HepG2 (cell line): Measurements from ENCODE around the gene BRD2. TPM values are rescaled to one million over a fixed set of nuclear protein-coding genes. Genes with fewer than 3 reads are reported as not detected.

ENCODE experiments used
- CHD4 ChIP-seq: fragments of 200-600 bp; sonication (generic); IDR thresholded peaks from 2 replicates; pipeline ENCODE4 v1.7.0; 2017; ENCODE audit warnings: mild to moderate bottlenecking, low read length, borderline replicate concordance
- HNF4A ChIP-seq: sonication (generic); formaldehyde crosslinking; IDR thresholded peaks from 2 replicates; pipeline ENCODE4 v1.4.0; 2020; ENCODE audit warnings: missing genetic modification reagents
- HOXA5 ChIP-seq: sonication (generic); formaldehyde crosslinking; IDR thresholded peaks from 2 replicates; pipeline ENCODE4 v1.4.0; 2020; ENCODE audit warnings: missing genetic modification reagents
- ISL2 ChIP-seq: sonication (generic); formaldehyde crosslinking; IDR thresholded peaks from 2 replicates; pipeline ENCODE4 v1.5.0; 2020; ENCODE audit warnings: missing genetic modification reagents
- KDM4B ChIP-seq: sonication (generic); formaldehyde crosslinking; IDR thresholded peaks from 2 replicates; pipeline ENCODE4 v1.4.0; 2020; ENCODE audit warnings: missing genetic modification reagents
- SMC3 ChIP-seq: IDR thresholded peaks from 2 replicates; pipeline ENCODE4 v1.6.1; 2011; ENCODE audit warnings: low read length, improper control_type of control experiment
- ZNF12 ChIP-seq: sonication (generic); formaldehyde crosslinking; IDR thresholded peaks from 2 replicates; pipeline ENCODE4 v1.5.0; 2020; ENCODE audit warnings: missing genetic modification reagents
- ZNF318 ChIP-seq: sonication (generic); formaldehyde crosslinking; IDR thresholded peaks from 2 replicates; pipeline ENCODE4 v1.4.0; 2020; ENCODE audit warnings: mild to moderate bottlenecking, missing genetic modification reagents
- ZNF326 ChIP-seq: sonication (generic); formaldehyde crosslinking; IDR thresholded peaks from 2 replicates; pipeline ENCODE4 v1.4.0; 2020; ENCODE audit warnings: missing genetic modification reagents, borderline replicate concordance
- ZNF558 ChIP-seq: sonication (generic); formaldehyde crosslinking; IDR thresholded peaks from 2 replicates; pipeline ENCODE4 v1.9.0; 2022; ENCODE audit warnings: mild to moderate bottlenecking, missing genetic modification reagents, borderline replicate concordance
- ZNF570 ChIP-seq: sonication (generic); formaldehyde crosslinking; IDR thresholded peaks from 2 replicates; pipeline ENCODE4 v1.4.0; 2020; ENCODE audit warnings: mild to moderate bottlenecking, missing genetic modification reagents, borderline replicate concordance
- ZNF724P ChIP-seq: sonication (generic); formaldehyde crosslinking; IDR thresholded peaks from 2 replicates; pipeline ENCODE4 v1.8.0; 2022; ENCODE audit warnings: missing genetic modification reagents, borderline replicate concordance
- ZNF766 ChIP-seq: sonication (generic); formaldehyde crosslinking; IDR thresholded peaks from 2 replicates; pipeline ENCODE4 v1.5.0; 2020; ENCODE audit warnings: missing genetic modification reagents, borderline replicate concordance
- polyA plus RNA-seq, 8 experiments: library from polyadenylated mRNA; depleted of rRNA in 3 of 8; stranded (reverse) in 7 of 8; unstranded in 1 of 8; fragments of >200 nt; fragmentation: Illumina TruSeq in 4 of 8; extraction: Trizol in 4 of 8; gene quantifications; 2 replicates each; pipeline versions ENCODE4 v1.2.1 to v1.2.3, GENCODE V29; 2011 to 2016; ENCODE audit warnings: low read depth in 4 of 8, missing spikeins in 1 of 8, mixed read lengths in 1 of 8; ENCODE audit not compliant: insufficient read depth in 1 of 8
- total RNA-seq, 5 experiments: library from RNA; depleted of rRNA; stranded (reverse); fragments of >200 nt; fragmentation: Illumina TruSeq; extraction: Trizol; gene quantifications; 2 replicates each; pipeline ENCODE4 v1.2.3, GENCODE V29; 2016; ENCODE audit warnings: low read depth in 1 of 5
- TF ChIP-seq, protein P1 (sequence below): sonication (generic); formaldehyde crosslinking; IDR thresholded peaks from 2 replicates; pipeline ENCODE4 v1.8.1; 2022; ENCODE audit warnings: low read depth, mild to moderate bottlenecking, missing genetic modification reagents
- TF ChIP-seq, protein P2 (sequence below): sonication (generic); formaldehyde crosslinking; IDR thresholded peaks from 2 replicates; pipeline ENCODE4 v1.4.0; 2020; ENCODE audit warnings: missing genetic modification reagents, low read depth, mild to moderate bottlenecking, borderline replicate concordance

BRD2 gene
- total and polyA plus RNA-seq, 2 of the 13 experiments (the other 11 are each of a cell fraction or from before 2014, with no cell fraction given) = 143 to 202 TPM

DNA sequence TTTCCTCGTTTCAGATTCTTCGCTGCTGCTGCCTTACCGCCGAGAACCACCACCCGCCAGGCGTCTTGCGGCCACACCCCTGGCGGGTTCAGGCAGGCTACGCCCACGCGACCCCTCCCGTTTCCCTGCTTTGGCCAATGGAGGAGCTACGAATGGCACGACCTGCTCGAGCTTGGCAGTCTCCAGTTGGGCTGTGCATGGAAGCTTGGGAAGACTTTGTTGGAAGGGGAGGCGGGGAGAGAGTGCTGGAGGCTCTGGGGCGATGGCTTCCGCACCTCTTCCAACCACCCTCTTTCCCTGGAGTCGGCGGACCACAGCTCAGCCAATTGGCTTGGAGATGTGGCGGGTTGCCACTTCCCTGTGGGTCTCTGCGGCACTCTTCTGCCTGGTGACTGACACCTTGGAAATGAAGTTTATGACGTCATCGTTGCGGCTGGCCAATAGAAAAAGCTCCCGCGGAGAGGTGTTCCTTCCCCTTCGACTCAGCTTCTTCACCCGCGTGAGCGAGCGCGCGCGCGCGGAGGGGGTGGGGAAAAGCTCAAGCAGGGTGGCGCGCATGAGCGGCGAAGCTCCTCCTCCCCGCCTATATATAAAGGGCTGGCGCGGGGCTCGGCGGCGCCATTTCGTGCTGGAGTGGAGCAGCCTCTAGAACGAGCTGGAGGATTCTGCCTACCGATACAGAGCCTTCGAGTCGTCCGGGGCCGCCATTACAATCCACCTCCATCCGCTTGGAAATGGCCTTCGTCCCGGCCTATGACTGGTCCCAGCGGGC, 3.4 kb downstream of the BRD2 start (continued):
- TF ChIP-seq, protein P1, sequence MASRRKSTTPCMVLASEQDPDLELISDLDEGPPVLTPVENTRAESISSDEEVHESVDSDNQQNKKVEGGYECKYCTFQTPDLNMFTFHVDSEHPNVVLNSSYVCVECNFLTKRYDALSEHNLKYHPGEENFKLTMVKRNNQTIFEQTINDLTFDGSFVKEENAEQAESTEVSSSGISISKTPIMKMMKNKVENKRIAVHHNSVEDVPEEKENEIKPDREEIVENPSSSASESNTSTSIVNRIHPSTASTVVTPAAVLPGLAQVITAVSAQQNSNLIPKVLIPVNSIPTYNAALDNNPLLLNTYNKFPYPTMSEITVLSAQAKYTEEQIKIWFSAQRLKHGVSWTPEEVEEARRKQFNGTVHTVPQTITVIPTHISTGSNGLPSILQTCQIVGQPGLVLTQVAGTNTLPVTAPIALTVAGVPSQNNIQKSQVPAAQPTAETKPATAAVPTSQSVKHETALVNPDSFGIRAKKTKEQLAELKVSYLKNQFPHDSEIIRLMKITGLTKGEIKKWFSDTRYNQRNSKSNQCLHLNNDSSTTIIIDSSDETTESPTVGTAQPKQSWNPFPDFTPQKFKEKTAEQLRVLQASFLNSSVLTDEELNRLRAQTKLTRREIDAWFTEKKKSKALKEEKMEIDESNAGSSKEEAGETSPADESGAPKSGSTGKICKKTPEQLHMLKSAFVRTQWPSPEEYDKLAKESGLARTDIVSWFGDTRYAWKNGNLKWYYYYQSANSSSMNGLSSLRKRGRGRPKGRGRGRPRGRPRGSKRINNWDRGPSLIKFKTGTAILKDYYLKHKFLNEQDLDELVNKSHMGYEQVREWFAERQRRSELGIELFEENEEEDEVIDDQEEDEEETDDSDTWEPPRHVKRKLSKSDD = peak; percentile 53
- TF ChIP-seq ZNF318 (CRISPR knock-in tag) (0 out of 2 replicates have a peak, but pooled peaks have one; percentile 29), HOXA5 (CRISPR knock-in tag) (peak; percentile 97), CHD4 (no peak), ZNF724P (CRISPR knock-in tag) (no peak; the same call in 1 of the 2 replicates), ZNF12 (CRISPR knock-in tag) (peak; percentile 57; the same call in 1 of the 2 replicates), SMC3 (no peak), ZNF326 (peak; percentile 59; the same call in 1 of the 2 replicates), ZNF570 (no peak; the same call in 1 of the 2 replicates), HNF4A (CRISPR knock-in tag) (0 out of 2 replicates have a peak, but pooled peaks have one; percentile 6), ZNF558 (CRISPR knock-in tag) (peak; percentile 94), ZNF766 (CRISPR knock-in tag) (peak; percentile 74; the same call in 1 of the 2 replicates), ISL2 (CRISPR knock-in tag) (peak; percentile 75), KDM4B (CRISPR knock-in tag) (no peak)
- TF ChIP-seq, protein P2, sequence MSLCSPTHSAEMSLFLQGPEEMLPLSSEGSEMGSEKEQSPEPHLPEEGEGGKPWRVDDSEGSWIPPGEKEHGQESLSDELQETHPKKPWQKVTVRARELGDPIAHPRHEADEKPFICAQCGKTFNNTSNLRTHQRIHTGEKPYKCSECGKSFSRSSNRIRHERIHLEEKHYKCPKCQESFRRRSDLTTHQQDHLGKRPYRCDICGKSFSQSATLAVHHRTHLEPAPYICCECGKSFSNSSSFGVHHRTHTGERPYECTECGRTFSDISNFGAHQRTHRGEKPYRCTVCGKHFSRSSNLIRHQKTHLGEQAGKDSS (CRISPR knock-in tag) = peak; percentile 45; the same call in 1 of the 2 replicates
